Adrenal gland (tissue), 5 donors: Measurements from ENCODE around the gene HOXD8.

Experiments
- POLR2A ChIP-seq, 2 donors: fragments of 450-650 bp; IDR thresholded peaks; one replicate each; pipeline ENCODE4 v1.6.1; 2017; ENCODE audit warnings: antibody characterized with exemption in 2 of 2, mild to moderate bottlenecking in 2 of 2, moderate library complexity in 1 of 2
- TF ChIP-seq, protein P1 (sequence below), 6 experiments: fragments of 450-650 bp in 4 of 6; fragments of 200-600 bp in 2 of 6; sonication (generic) in 1 of 6; IDR thresholded peaks; 1 replicate in 5 of 6; 2 replicates in 1 of 6; pipeline versions ENCODE4 v1.5.1 to v1.8.0; 2016 to 2021; ENCODE audit warnings: antibody characterized with exemption in 6 of 6, mild to moderate bottlenecking in 2 of 6, moderate library complexity in 1 of 6
- donor health status: DM: no; HTN: no; CAD: no.

DNA sequence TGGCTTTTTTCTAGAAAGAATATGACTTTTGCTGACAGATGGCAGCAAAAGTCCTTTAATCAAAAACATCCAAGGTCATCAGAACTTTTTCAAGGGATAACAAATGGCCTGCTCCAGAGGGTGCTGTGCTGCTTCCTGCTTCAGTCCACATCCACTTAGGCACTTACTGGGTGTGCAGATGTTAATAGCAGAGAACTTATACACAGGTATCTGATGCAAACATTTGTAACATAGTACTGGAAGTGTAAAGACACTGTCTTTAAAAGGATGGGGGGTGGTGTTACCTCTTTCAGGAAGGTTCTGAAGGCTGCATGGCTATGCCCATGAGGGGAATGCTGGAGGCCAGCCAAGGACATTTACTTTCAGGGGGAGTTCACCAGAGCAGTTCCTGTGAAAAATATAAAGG lies 5.5 kb downstream of the HOXD8 start:
- peak in 1 of 2 donors; percentile 16 for TF ChIP-seq POLR2A (IDR thresholded peaks at IDR 0.05)
- TF ChIP-seq, protein P1, sequence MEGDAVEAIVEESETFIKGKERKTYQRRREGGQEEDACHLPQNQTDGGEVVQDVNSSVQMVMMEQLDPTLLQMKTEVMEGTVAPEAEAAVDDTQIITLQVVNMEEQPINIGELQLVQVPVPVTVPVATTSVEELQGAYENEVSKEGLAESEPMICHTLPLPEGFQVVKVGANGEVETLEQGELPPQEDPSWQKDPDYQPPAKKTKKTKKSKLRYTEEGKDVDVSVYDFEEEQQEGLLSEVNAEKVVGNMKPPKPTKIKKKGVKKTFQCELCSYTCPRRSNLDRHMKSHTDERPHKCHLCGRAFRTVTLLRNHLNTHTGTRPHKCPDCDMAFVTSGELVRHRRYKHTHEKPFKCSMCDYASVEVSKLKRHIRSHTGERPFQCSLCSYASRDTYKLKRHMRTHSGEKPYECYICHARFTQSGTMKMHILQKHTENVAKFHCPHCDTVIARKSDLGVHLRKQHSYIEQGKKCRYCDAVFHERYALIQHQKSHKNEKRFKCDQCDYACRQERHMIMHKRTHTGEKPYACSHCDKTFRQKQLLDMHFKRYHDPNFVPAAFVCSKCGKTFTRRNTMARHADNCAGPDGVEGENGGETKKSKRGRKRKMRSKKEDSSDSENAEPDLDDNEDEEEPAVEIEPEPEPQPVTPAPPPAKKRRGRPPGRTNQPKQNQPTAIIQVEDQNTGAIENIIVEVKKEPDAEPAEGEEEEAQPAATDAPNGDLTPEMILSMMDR (IDR thresholded peaks at IDR 0.05): no peak
